HL-60 (cell line): ENCODE results near the gene GNA14.

Experiments used
- DNase-seq, 2 experiments: peaks; one replicate each; pipeline ENCODE4 v3.0.0-alpha.2; 2010 to 2020; ENCODE audit warnings: low read depth in 1 of 2, low spot score in 1 of 2
- H3K27ac ChIP-seq: fragments of 250-450 bp; sonication (Bioruptor Pico); replicated peaks from 2 replicates; pipeline ENCODE4 v1.5.1; 2020; ENCODE audit warnings: mild to moderate bottlenecking, moderate library complexity
- H3K27me3 ChIP-seq: fragments of 250-450 bp; sonication (Bioruptor Pico); 2 replicates; pipeline ENCODE4 v1.5.1; 2021; ENCODE audit warnings: mild to moderate bottlenecking, moderate library complexity; ENCODE audit not compliant: insufficient read depth, poor library complexity, severe bottlenecking
- H3K4me3 ChIP-seq: replicated peaks from 2 replicates; pipeline ENCODE4 v1.5.1; 2011; ENCODE audit warnings: mild to moderate bottlenecking, control low read depth, low read length; ENCODE audit not compliant: insufficient read depth
- GABPA ChIP-seq: IDR thresholded peaks from 2 replicates; pipeline ENCODE4 v1.6.1; 2012; ENCODE audit warnings: low read depth
- POLR2AphosphoS5 ChIP-seq: IDR thresholded peaks from 2 replicates; pipeline ENCODE4 v1.6.1; 2012; ENCODE audit warnings: low read depth
- SPI1 ChIP-seq: IDR thresholded peaks from 2 replicates; pipeline ENCODE4 v1.6.1; 2012; ENCODE audit warnings: low read depth, mild to moderate bottlenecking, borderline replicate concordance
- TF ChIP-seq, protein P1 (sequence below): IDR thresholded peaks from 2 replicates; pipeline ENCODE4 v1.6.1; 2012; ENCODE audit warnings: low read depth; ENCODE audit not compliant: insufficient replicate concordance
- TF ChIP-seq, protein P2 (sequence below): IDR thresholded peaks from one replicate; pipeline ENCODE4 v1.5.1; 2011; ENCODE audit warnings: low read length, control low read depth, inconsistent platforms; ENCODE audit not compliant: insufficient read depth

GNA14 gene

DNA sequence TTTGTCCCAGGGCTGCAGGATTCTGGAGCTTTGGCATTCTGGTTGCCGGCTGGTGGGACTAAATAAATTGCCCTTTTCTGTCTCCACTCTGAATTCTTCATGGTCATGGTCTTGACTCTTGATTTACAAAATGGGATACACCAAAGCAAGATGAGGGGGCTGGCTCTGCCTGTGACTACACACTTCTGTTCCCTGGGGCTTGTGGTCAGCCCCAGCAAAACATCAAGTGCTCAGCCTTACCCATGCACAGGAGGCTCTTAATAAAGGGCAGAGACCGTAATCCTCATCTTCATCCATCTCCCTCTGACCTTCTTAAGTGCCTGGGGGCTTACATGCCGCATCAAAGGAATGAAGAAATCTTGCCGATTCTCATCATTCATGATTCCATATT lies 198.0 kb downstream of the GNA14 start:
- H3K27ac ChIP-seq: no peak overlapping the region
- no peaks in the 10 kb centered on the region for H3K27me3 ChIP-seq
- H3K4me3 ChIP-seq: no peak overlapping the region
- no peak for DNase-seq
- no peak for TF ChIP-seq POLR2AphosphoS5
- no peak for TF ChIP-seq SPI1
- no peak for TF ChIP-seq GABPA
- TF ChIP-seq, protein P1, sequence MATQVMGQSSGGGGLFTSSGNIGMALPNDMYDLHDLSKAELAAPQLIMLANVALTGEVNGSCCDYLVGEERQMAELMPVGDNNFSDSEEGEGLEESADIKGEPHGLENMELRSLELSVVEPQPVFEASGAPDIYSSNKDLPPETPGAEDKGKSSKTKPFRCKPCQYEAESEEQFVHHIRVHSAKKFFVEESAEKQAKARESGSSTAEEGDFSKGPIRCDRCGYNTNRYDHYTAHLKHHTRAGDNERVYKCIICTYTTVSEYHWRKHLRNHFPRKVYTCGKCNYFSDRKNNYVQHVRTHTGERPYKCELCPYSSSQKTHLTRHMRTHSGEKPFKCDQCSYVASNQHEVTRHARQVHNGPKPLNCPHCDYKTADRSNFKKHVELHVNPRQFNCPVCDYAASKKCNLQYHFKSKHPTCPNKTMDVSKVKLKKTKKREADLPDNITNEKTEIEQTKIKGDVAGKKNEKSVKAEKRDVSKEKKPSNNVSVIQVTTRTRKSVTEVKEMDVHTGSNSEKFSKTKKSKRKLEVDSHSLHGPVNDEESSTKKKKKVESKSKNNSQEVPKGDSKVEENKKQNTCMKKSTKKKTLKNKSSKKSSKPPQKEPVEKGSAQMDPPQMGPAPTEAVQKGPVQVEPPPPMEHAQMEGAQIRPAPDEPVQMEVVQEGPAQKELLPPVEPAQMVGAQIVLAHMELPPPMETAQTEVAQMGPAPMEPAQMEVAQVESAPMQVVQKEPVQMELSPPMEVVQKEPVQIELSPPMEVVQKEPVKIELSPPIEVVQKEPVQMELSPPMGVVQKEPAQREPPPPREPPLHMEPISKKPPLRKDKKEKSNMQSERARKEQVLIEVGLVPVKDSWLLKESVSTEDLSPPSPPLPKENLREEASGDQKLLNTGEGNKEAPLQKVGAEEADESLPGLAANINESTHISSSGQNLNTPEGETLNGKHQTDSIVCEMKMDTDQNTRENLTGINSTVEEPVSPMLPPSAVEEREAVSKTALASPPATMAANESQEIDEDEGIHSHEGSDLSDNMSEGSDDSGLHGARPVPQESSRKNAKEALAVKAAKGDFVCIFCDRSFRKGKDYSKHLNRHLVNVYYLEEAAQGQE: no peak
- TF ChIP-seq, protein P2, sequence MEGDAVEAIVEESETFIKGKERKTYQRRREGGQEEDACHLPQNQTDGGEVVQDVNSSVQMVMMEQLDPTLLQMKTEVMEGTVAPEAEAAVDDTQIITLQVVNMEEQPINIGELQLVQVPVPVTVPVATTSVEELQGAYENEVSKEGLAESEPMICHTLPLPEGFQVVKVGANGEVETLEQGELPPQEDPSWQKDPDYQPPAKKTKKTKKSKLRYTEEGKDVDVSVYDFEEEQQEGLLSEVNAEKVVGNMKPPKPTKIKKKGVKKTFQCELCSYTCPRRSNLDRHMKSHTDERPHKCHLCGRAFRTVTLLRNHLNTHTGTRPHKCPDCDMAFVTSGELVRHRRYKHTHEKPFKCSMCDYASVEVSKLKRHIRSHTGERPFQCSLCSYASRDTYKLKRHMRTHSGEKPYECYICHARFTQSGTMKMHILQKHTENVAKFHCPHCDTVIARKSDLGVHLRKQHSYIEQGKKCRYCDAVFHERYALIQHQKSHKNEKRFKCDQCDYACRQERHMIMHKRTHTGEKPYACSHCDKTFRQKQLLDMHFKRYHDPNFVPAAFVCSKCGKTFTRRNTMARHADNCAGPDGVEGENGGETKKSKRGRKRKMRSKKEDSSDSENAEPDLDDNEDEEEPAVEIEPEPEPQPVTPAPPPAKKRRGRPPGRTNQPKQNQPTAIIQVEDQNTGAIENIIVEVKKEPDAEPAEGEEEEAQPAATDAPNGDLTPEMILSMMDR: no peak

DNA sequence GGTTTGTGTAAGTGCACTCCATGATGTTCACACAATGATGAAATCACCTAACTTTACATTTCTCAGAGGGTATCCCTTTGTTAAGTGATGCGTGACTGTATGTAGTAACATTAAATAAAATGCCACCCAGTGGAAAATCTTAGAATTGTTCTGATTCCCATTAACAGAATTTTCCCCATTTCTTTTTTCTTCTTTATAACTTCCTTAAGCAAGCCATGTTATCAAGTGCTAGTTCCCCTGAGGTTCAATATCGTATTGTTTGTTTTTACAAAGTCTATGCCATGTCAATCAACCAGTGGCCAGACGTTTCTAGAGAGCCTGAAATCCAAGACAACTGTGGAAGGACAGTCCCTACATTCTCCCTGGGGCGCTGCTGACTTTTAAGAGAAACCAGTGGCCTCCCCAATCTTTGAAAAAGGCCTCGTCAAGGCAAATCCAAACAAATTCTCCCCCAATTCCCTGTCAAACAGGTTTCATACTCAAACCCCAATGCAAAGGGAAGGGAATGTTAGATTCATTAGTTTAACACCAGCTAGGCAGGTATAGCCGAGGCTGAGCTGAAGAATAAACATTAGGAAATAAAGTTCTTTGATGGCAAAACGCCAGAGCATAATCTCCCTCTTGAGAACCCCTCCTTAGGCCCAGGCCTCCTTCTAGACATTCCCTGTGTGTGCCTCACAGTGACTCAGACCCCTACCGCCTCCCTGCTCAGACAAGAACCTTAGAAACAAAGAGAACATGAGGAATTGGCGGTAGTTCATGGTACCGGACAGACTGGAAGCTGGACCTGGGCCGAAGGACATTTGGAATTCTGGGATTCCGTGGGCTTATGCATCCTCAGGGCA lies 198.7 kb downstream of the GNA14 start:
- TF ChIP-seq, protein P2: no peak
- TF ChIP-seq POLR2AphosphoS5 (no peak), SPI1 (no peak), GABPA (no peak)
- TF ChIP-seq, protein P1: no peak
- no peak for DNase-seq

DNA sequence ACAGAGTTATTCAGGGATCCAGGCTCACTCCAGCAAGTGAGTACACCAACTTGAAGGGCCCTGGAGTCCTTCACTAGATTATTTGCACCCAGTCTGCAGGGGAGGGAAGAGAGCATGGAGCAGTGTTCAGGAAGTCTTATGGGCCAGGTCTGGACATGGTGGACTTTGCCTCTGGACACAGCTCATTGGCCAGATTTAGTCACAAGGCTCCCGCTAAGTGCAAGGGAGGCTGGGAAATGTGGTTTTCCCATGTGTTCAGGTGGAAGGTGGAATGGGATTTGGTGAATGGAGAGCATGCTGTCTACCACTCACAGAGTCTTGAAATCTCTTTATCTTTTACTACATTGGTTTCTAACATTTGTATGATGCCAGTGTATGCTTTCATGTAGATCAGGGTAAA lies 200.5 kb downstream of the GNA14 start:
- H3K27ac ChIP-seq: no peak overlapping the region
- no peak for DNase-seq
- TF ChIP-seq, protein P2: no peak
- TF ChIP-seq, protein P1: no peak
- H3K4me3 ChIP-seq: no peak overlapping the region
- no peaks in the 10 kb centered on the region for H3K27me3 ChIP-seq

More for the DNA sequence above, 198.7 kb downstream of the GNA14 start:
- Histone ChIP-seq H3K27ac (no peak overlapping the region), H3K4me3 (no peak overlapping the region), H3K27me3 (no peaks in the 10 kb centered on the region)
